Measurements from ENCODE around the gene FAT1. TPM values are rescaled to one million over a fixed set of nuclear protein-coding genes. Genes with fewer than 3 reads are reported as not detected.

FAT1 gene
- total RNA-seq, 6 experiments from 2014 or later, result 32.9 to 173 (median 69.7) TPM

GRCh38 chr4:186617921-186618320 lies 105.7 kb downstream of the FAT1 start:
- no peak for DNase-seq

GRCh38 chr4:186607490-186607889 lies 116.2 kb downstream of the FAT1 start:
- TF ChIP-seq POLR2A (IDR thresholded peaks at IDR 0.05) (no peak), CTCF (IDR thresholded peaks at IDR 0.05) (no peak)
- no peak for DNase-seq
- 78% methylated on average over 1 of the region's 1 CpG for WGBS (ENCODE audit: insufficient coverage, low coverage, low lambda C conversion rate, missing lambda C conversion rate)
- Histone ChIP-seq H3K36me3 (peaks cover 0 to 42% (median 14%) of the 10 kb centered on the region in 4 donors), H3K27ac (no peak overlapping the region), H3K27me3 (no peaks in the 10 kb centered on the region), H3K9me3 (no peaks in the 10 kb centered on the region), H3K4me3 (no peak overlapping the region), H3K4me1 (no peaks in the 10 kb centered on the region)
- ATAC-seq, result no peak
- intact Hi-C loops (cut with DNase I), result no loop called here

More at GRCh38 chr4:186617921-186618320, 105.7 kb downstream of the FAT1 start:
- no peaks in the 10 kb centered on the region for H3K4me1 ChIP-seq
- H3K4me3 ChIP-seq, result no peak overlapping the region
- 80% methylated on average over 1 of the region's 3 CpGs for WGBS (ENCODE audit: insufficient coverage, low coverage, low lambda C conversion rate, missing lambda C conversion rate)
- H3K27ac ChIP-seq, result no peak overlapping the region
- no peaks in the 10 kb centered on the region for H3K27me3 ChIP-seq
- H3K9me3 ChIP-seq, result no peaks in the 10 kb centered on the region
- TF ChIP-seq POLR2A (IDR thresholded peaks at IDR 0.05) (no peak), CTCF (IDR thresholded peaks at IDR 0.05) (no peak)
- intact Hi-C loops (cut with DNase I), result no loop called here
- H3K36me3 ChIP-seq, result peaks cover 0 to 23% (median 1%) of the 10 kb centered on the region in 4 donors
- ATAC-seq, result no peak

GRCh38 chr4:186606591-186606992 lies 117.1 kb downstream of the FAT1 start:
- Histone ChIP-seq H3K4me3 (no peak overlapping the region), H3K9me3 (no peaks in the 10 kb centered on the region), H3K4me1 (no peaks in the 10 kb centered on the region), H3K36me3 (peaks cover 0 to 43% (median 14%) of the 10 kb centered on the region in 4 donors), H3K27ac (no peak overlapping the region), H3K27me3 (no peaks in the 10 kb centered on the region)
- ATAC-seq (no peak), DNase-seq (no peak)
- WGBS (ENCODE audit: insufficient coverage, low coverage, low lambda C conversion rate, missing lambda C conversion rate), result 88% methylated on average over 6 of the region's 6 CpGs
- TF ChIP-seq CTCF (IDR thresholded peaks at IDR 0.05) (no peak), POLR2A (IDR thresholded peaks at IDR 0.05) (no peak)
- intact Hi-C loops (cut with DNase I), result no loop called here

GRCh38 chr4:186605261-186605865 lies 118.3 kb downstream of the FAT1 start:
- no peaks in the 10 kb centered on the region for H3K4me1 ChIP-seq
- no peak overlapping the region for H3K4me3 ChIP-seq
- H3K9me3 ChIP-seq, result no peaks in the 10 kb centered on the region
- 86% methylated on average over 3 of the region's 3 CpGs for WGBS (ENCODE audit: insufficient coverage, low coverage, low lambda C conversion rate, missing lambda C conversion rate)
- TF ChIP-seq POLR2A (IDR thresholded peaks at IDR 0.05), result no peak
- TF ChIP-seq CTCF (IDR thresholded peaks at IDR 0.05), result no peak
- H3K36me3 ChIP-seq, result peaks cover 0 to 48% (median 13%) of the 10 kb centered on the region in 4 donors
- no peak for DNase-seq
- ATAC-seq, result no peak
- H3K27me3 ChIP-seq, result no peaks in the 10 kb centered on the region
- no peak overlapping the region for H3K27ac ChIP-seq
- intact Hi-C loops (cut with DNase I), result no loop called here

All from right lobe of liver (tissue), 6 donors.